VCaP (cell line): ENCODE results near the gene RUFY3.
"Not testable (repeated sequence)": the region's sequence is repeated elsewhere in the genome, so short reads cannot be mapped to it uniquely, and the experiment has no call there.

Experiments used
- H3K27ac ChIP-seq: fragments of 450-650 bp; 2 replicates; pipeline ENCODE4 v1.5.1; 2017
- CTCF ChIP-seq: fragments of 450-650 bp; conservative IDR thresholded peaks from 2 replicates; pipeline ENCODE4 v1.5.1; 2017; ENCODE audit warnings: mild to moderate bottlenecking, moderate library complexity

Gene RUFY3

GRCh38 chr4:70718811-70719604 lies 2.8 kb upstream of the RUFY3 start:
- TF ChIP-seq CTCF, result no peak
- H3K27ac ChIP-seq, result no peak overlapping the region

- H3K27ac ChIP-seq, result peak overlapping the region; percentile 40
- no peak for TF ChIP-seq CTCF
These were observed 531 bp downstream of the RUFY3 start for GRCh38 chr4:70722199-70722791.

GRCh38 chr4:70724463-70724862 lies 2.7 kb downstream of the RUFY3 start:
- TF ChIP-seq CTCF, result no peak
- H3K27ac ChIP-seq, result no peak overlapping the region

- TF ChIP-seq CTCF, result no peak
- no peak overlapping the region for H3K27ac ChIP-seq
These were observed 3.9 kb downstream of the RUFY3 start for GRCh38 chr4:70725633-70726032.

GRCh38 chr4:70726515-70726914 lies 4.8 kb downstream of the RUFY3 start:
- H3K27ac ChIP-seq, result not testable (repeated sequence)

GRCh38 chr4:70728091-70728490 lies 6.3 kb downstream of the RUFY3 start:
- TF ChIP-seq CTCF, result no peak
- H3K27ac ChIP-seq, result no peak overlapping the region

GRCh38 chr4:70732878-70733277 lies 11.1 kb downstream of the RUFY3 start:
- not testable (repeated sequence) for H3K27ac ChIP-seq

- peak overlapping the region; percentile 80 for H3K27ac ChIP-seq
- no peak for TF ChIP-seq CTCF
These were observed 12.6 kb downstream of the RUFY3 start for GRCh38 chr4:70734168-70734954.
